ENCODE measurements around the gene PIEZO2. TPM values are rescaled to one million over a fixed set of nuclear protein-coding genes. Genes with fewer than 3 reads are reported as not detected.

The PIEZO2 gene
- total and polyA plus RNA-seq, 10 donors = 0.42 to 13.0 (median 8.0) TPM

- TF ChIP-seq POLR2A (IDR thresholded peaks at IDR 0.05) = no peak
- TF ChIP-seq POLR2AphosphoS5 (IDR thresholded peaks at IDR 0.05) = no peak
- TF ChIP-seq CTCF (IDR thresholded peaks at IDR 0.05 in 8 of 11, conservative IDR thresholded peaks at IDR 0.05 in 3 of 11) = no peak
- Histone ChIP-seq H3K4me1 (no peaks in the 10 kb centered on the region), H3K36me3 (no peaks in the 10 kb centered on the region), H3K27me3 (replicated peaks in 1 of 7) (peaks cover 0 to 10% (median 0%) of the 10 kb centered on the region in 7 donors), H3K27ac (no peak overlapping the region), H3K9me3 (no peaks in the 10 kb centered on the region), H3K4me3 (no peak overlapping the region)
- WGBS, 5 donors = 85 to 93% (median 86%) methylated on average over 5 of the region's 5 CpGs
- intact Hi-C loops (cut with DNase I; ENCODE audit: low total_unique reads) = no loop called here
- DNase-seq = no peak
Observed at GRCh38 chr18:10893761-10894160, 255.6 kb downstream of the PIEZO2 start.

- H3K9me3 ChIP-seq = no peaks in the 10 kb centered on the region
- DNase-seq = no peak
- WGBS, 5 donors = 62 to 92% (median 86%) methylated on average over 2 of the region's 2 CpGs
- H3K27ac ChIP-seq = no peak overlapping the region
- no peaks in the 10 kb centered on the region for H3K4me1 ChIP-seq
- no peaks in the 10 kb centered on the region for H3K36me3 ChIP-seq
- TF ChIP-seq POLR2A (IDR thresholded peaks at IDR 0.05) (no peak), CTCF (IDR thresholded peaks at IDR 0.05 in 8 of 11, conservative IDR thresholded peaks at IDR 0.05 in 3 of 11) (no peak), POLR2AphosphoS5 (IDR thresholded peaks at IDR 0.05) (no peak)
- H3K27me3 ChIP-seq (replicated peaks in 1 of 7) = peaks cover 0 to 10% (median 0%) of the 10 kb centered on the region in 7 donors
- no peak overlapping the region for H3K4me3 ChIP-seq
- intact Hi-C loops (cut with DNase I; ENCODE audit: low total_unique reads) = no loop called here
Observed at GRCh38 chr18:10893196-10893595, 256.2 kb downstream of the PIEZO2 start.

- Histone ChIP-seq H3K9me3 (no peaks in the 10 kb centered on the region), H3K27me3 (replicated peaks in 1 of 7) (peaks cover 0 to 10% (median 0%) of the 10 kb centered on the region in 7 donors), H3K4me3 (no peak overlapping the region), H3K36me3 (no peaks in the 10 kb centered on the region), H3K27ac (no peak overlapping the region), H3K4me1 (no peaks in the 10 kb centered on the region)
- no peak for DNase-seq
- 16 to 63% (median 38%) methylated on average over 1 of the region's 1 CpG for WGBS, 5 donors
- intact Hi-C loops (cut with DNase I; ENCODE audit: low total_unique reads) = no loop called here
- TF ChIP-seq CTCF (IDR thresholded peaks at IDR 0.05 in 8 of 11, conservative IDR thresholded peaks at IDR 0.05 in 3 of 11) (no peak), POLR2A (IDR thresholded peaks at IDR 0.05) (no peak), POLR2AphosphoS5 (IDR thresholded peaks at IDR 0.05) (no peak)
Observed at GRCh38 chr18:10892786-10893185, 256.6 kb downstream of the PIEZO2 start.

- no peak overlapping the region for H3K4me3 ChIP-seq
- TF ChIP-seq CTCF (IDR thresholded peaks at IDR 0.05 in 8 of 11, conservative IDR thresholded peaks at IDR 0.05 in 3 of 11) = no peak
- TF ChIP-seq POLR2AphosphoS5 (IDR thresholded peaks at IDR 0.05) = no peak
- TF ChIP-seq POLR2A (IDR thresholded peaks at IDR 0.05) = no peak
- no peak overlapping the region for H3K27ac ChIP-seq
- no peaks in the 10 kb centered on the region for H3K36me3 ChIP-seq
- peaks cover 0 to 10% (median 0%) of the 10 kb centered on the region in 7 donors for H3K27me3 ChIP-seq (replicated peaks in 1 of 7)
- intact Hi-C loops (cut with DNase I; ENCODE audit: low total_unique reads) = no loop called here
- H3K4me1 ChIP-seq = no peaks in the 10 kb centered on the region
- 72 to 92% (median 83%) methylated on average over 1 of the region's 1 CpG for WGBS, 5 donors
- no peak for DNase-seq
- H3K9me3 ChIP-seq = no peaks in the 10 kb centered on the region
Observed at GRCh38 chr18:10890022-10890421, 259.3 kb downstream of the PIEZO2 start.

All from spleen (tissue), 11 donors.